Vagina (tissue), 2 donors: ENCODE data around the gene IQCM. TPM values are rescaled to one million over a fixed set of nuclear protein-coding genes. Genes with fewer than 3 reads are reported as not detected.
"Not testable (repeated sequence)": the region's sequence is repeated elsewhere in the genome, so short reads cannot be mapped to it uniquely, and the experiment has no call there.

Experiments used
- DNase-seq, 2 donors: peaks; one replicate each; pipeline ENCODE4 v3.0.0-alpha.2; 2017; ENCODE audit errors: extremely low spot score in 2 of 2
- H3K27ac ChIP-seq: fragments of 200-600 bp; sonication (generic); one replicate; pipeline ENCODE4 v1.5.1; 2019
- H3K27me3 ChIP-seq: fragments of 200-600 bp; sonication (generic); one replicate; pipeline ENCODE4 v1.5.1; 2019
- H3K36me3 ChIP-seq, 2 donors: fragments of 200-600 bp; sonication (generic); one replicate each; pipeline ENCODE4 v1.5.1; 2017 to 2019
- H3K4me1 ChIP-seq: fragments of 200-600 bp; sonication (generic); one replicate; pipeline ENCODE4 v1.5.1; 2019
- H3K4me3 ChIP-seq, 2 donors: fragments of 200-600 bp; sonication (generic); 1 replicate in 1 of 2; 2 replicates in 1 of 2; pipeline ENCODE4 v1.5.1; 2016 to 2019
- H3K9me3 ChIP-seq: fragments of 200-600 bp; sonication (generic); one replicate; pipeline ENCODE4 v1.5.1; 2019
- POLR2A ChIP-seq, 2 donors: fragments of 450-650 bp; IDR thresholded peaks; one replicate each; pipeline ENCODE4 v1.6.1; 2017; ENCODE audit warnings: antibody characterized with exemption in 2 of 2, mild to moderate bottlenecking in 2 of 2, moderate library complexity in 2 of 2
- POLR2AphosphoS5 ChIP-seq, 2 donors: sonication (generic); formaldehyde crosslinking; IDR thresholded peaks; one replicate each; pipeline ENCODE4 v1.9.0; 2017; ENCODE audit warnings: antibody characterized with exemption in 2 of 2, mild to moderate bottlenecking in 2 of 2, low read depth in 1 of 2; ENCODE audit not compliant: insufficient read depth in 1 of 2
- intact Hi-C: fragments of 100-400 bp; cut with DNase I; formaldehyde crosslinking; loops from one replicate; pipeline ENCODE4 v1.15.1; 2023
- total RNA-seq: library from RNA; depleted of rRNA; stranded (reverse); fragments of >200 nt; gene quantifications from one replicate; pipeline ENCODE4 v1.2.3, GENCODE V29; 2016
- TF ChIP-seq, protein P1 (sequence below), 3 experiments: fragments of 450-650 bp in 2 of 3; fragments of 200-600 bp in 1 of 3; sonication (generic) in 1 of 3; IDR thresholded peaks; one replicate each; pipeline ENCODE4 v1.5.1; 2017 to 2019; ENCODE audit warnings: antibody characterized with exemption in 3 of 3, mild to moderate bottlenecking in 2 of 3, moderate library complexity in 2 of 3

IQCM gene
- total RNA-seq, 1 donor from 2014 or later: not detected

DNA sequence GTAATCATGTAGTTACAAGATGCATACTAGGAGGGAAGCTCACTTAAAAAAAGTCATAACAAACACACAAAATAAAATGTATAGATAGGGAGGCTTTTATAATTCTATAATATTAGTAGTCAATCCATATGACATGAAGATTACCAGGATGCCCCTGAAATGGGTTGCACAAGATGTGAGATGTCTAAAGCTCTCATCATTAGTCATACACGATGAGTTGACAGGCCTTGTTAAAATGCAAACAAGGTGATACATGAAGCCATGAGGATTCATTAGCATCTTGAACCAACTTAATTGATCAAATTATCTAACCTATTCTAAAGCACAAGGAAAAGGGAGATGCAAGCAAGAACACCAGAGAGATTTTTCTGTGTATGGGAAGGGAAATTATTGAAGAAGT lies 470.2 kb downstream of the IQCM start:
- Histone ChIP-seq H3K36me3 (no peaks in the 10 kb centered on the region), H3K9me3 (no peaks in the 10 kb centered on the region), H3K4me3 (no peak overlapping the region), H3K27ac (no peak overlapping the region), H3K27me3 (no peaks in the 10 kb centered on the region), H3K4me1 (no peaks in the 10 kb centered on the region)
- DNase-seq: no peak
- intact Hi-C loops: no loop called here
- no peak for TF ChIP-seq POLR2A (IDR thresholded peaks at IDR 0.05)
- TF ChIP-seq POLR2AphosphoS5 (IDR thresholded peaks at IDR 0.05; ENCODE audit: insufficient read depth in 1 of 2, low read depth in 1 of 2): no peak
- TF ChIP-seq, protein P1, sequence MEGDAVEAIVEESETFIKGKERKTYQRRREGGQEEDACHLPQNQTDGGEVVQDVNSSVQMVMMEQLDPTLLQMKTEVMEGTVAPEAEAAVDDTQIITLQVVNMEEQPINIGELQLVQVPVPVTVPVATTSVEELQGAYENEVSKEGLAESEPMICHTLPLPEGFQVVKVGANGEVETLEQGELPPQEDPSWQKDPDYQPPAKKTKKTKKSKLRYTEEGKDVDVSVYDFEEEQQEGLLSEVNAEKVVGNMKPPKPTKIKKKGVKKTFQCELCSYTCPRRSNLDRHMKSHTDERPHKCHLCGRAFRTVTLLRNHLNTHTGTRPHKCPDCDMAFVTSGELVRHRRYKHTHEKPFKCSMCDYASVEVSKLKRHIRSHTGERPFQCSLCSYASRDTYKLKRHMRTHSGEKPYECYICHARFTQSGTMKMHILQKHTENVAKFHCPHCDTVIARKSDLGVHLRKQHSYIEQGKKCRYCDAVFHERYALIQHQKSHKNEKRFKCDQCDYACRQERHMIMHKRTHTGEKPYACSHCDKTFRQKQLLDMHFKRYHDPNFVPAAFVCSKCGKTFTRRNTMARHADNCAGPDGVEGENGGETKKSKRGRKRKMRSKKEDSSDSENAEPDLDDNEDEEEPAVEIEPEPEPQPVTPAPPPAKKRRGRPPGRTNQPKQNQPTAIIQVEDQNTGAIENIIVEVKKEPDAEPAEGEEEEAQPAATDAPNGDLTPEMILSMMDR (IDR thresholded peaks at IDR 0.05): no peak

DNA sequence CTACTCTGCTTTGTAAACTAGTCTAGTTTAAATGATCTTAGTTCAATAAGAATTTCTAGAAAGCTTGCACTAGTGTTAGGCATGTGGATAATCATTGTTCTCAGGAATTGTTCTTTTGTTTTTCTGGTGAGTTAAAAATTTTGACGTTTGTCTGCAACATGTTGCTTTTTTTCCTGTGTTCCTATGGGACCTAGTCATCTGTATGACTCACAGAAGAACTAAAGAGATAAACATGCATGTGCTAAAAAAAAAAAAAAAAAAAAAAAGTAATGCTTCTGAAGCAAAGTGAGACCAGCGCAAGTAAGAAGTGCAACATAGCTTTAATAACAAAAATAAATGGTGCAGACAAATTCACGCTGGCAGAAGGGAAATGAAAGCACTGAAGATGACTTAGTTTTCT lies 471.2 kb downstream of the IQCM start:
- intact Hi-C loops: no loop called here
- Histone ChIP-seq H3K27ac (no peak overlapping the region), H3K27me3 (no peaks in the 10 kb centered on the region), H3K9me3 (no peaks in the 10 kb centered on the region), H3K36me3 (no peaks in the 10 kb centered on the region), H3K4me1 (no peaks in the 10 kb centered on the region), H3K4me3 (no peak overlapping the region)
- DNase-seq: no peak
- TF ChIP-seq POLR2AphosphoS5 (IDR thresholded peaks at IDR 0.05; ENCODE audit: insufficient read depth in 1 of 2, low read depth in 1 of 2): no peak

DNA sequence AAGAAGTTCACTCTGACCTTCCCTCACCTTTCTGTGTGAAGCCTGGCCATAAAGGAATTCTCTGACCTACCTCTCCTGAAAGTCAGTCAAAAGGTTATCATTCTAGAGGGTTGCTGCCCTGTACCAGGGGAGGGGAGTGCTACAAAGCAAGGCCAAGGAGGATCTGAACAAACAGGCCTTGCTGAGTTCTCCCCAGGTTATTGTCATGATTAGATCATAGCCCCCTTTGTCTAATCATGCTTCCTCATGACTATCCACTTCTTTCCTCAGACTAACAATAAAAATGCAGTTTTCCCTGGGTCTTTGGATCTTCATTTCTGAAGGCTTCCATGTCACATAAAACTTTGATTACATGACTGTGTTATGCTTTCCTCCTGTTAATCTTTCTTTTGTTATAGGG lies 472.0 kb downstream of the IQCM start:
- H3K4me3 ChIP-seq: no peak overlapping the region
- H3K36me3 ChIP-seq: no peaks in the 10 kb centered on the region
- no peaks in the 10 kb centered on the region for H3K9me3 ChIP-seq
- no peak overlapping the region for H3K27ac ChIP-seq
- H3K27me3 ChIP-seq: no peaks in the 10 kb centered on the region
- TF ChIP-seq, protein P1 (IDR thresholded peaks at IDR 0.05): no peak
- no peak for TF ChIP-seq POLR2AphosphoS5 (IDR thresholded peaks at IDR 0.05; ENCODE audit: insufficient read depth in 1 of 2, low read depth in 1 of 2)
- TF ChIP-seq POLR2A (IDR thresholded peaks at IDR 0.05): no peak
- no peaks in the 10 kb centered on the region for H3K4me1 ChIP-seq
- no peak for DNase-seq
- intact Hi-C loops: no loop called here

DNA sequence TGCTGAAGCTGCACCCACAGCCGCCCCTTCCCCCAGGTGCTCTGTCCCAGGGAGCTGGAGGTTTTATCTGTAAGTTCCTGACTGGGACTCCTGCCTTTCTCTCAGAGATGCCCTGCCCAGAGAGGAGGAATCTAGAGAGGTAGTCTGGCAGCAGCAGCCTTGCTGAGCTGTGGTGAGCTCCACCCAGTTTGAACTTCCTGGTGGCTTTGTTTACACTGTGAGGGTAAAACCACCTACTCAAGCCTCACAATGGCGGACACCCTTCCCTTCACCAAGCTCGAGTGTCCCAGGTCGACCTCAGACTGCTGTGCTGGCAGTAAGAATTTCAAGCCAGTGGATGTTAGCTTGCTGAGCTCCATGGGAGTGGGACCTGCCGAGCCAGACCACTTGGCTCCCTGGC lies 474.5 kb downstream of the IQCM start:
- H3K27me3 ChIP-seq, H3K4me1 ChIP-seq, H3K36me3 ChIP-seq, intact Hi-C loops, H3K27ac ChIP-seq, H3K9me3 ChIP-seq, DNase-seq, H3K4me3 ChIP-seq: not testable (repeated sequence)

DNA sequence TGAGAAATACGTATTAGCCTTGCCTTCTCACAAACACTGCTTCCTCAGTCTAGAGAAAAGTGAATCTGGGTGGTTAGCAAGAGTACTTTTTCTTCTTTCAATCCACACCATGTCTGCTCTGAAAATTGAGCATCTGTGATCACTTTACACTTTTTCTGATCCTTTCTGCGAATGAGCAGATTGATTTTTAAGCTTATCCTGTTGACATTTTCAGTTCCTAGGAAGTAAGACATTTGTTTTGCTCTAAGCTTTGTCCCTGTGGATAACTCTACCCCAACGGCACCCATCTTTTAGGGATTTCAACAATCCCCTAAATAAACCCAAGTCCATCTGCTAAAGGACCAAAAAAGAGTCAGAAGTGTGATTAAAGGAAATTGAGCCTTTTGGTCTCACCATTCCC lies 487.5 kb downstream of the IQCM start:
- H3K4me3 ChIP-seq: no peak overlapping the region
- no peaks in the 10 kb centered on the region for H3K4me1 ChIP-seq
- H3K36me3 ChIP-seq: no peaks in the 10 kb centered on the region
- no peak for DNase-seq
- H3K27ac ChIP-seq: no peak overlapping the region
- H3K27me3 ChIP-seq: no peaks in the 10 kb centered on the region
- no peaks in the 10 kb centered on the region for H3K9me3 ChIP-seq
- TF ChIP-seq POLR2A (IDR thresholded peaks at IDR 0.05) (no peak), POLR2AphosphoS5 (IDR thresholded peaks at IDR 0.05; ENCODE audit: insufficient read depth in 1 of 2, low read depth in 1 of 2) (no peak)
- TF ChIP-seq, protein P1 (IDR thresholded peaks at IDR 0.05): no peak
- intact Hi-C loops: no loop called here

DNA sequence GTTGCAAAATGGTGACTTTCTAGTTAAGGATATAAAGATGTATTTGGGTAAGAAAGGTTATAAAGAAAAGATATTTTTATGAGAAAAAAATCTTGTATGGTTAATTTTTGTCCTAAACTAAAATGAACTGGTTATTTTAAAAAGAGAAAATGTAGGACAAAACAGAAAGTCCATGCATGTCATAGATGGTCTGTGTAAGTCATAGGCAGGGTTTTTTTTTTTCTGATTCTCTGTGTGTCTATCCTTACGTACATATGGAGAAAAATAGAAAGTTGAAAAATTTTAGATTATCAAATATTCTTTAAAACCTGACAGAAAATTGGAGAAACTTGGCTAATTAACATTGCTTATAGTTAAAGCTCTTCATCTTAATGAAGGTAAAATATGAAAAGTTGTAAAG lies 493.4 kb downstream of the IQCM start:
- intact Hi-C loops: no loop called here
- Histone ChIP-seq H3K27me3 (no peaks in the 10 kb centered on the region), H3K27ac (no peak overlapping the region), H3K9me3 (no peaks in the 10 kb centered on the region), H3K4me1 (no peaks in the 10 kb centered on the region), H3K36me3 (no peaks in the 10 kb centered on the region), H3K4me3 (no peak overlapping the region)
- no peak for DNase-seq
- TF ChIP-seq POLR2AphosphoS5 (IDR thresholded peaks at IDR 0.05; ENCODE audit: insufficient read depth in 1 of 2, low read depth in 1 of 2) (no peak), POLR2A (IDR thresholded peaks at IDR 0.05) (no peak)
- TF ChIP-seq, protein P1 (IDR thresholded peaks at IDR 0.05): no peak
